ENCODE measurements around the gene ABI1. TPM values are rescaled to one million over a fixed set of nuclear protein-coding genes. Genes with fewer than 3 reads are reported as not detected.

ABI1 gene
- total RNA-seq, 3 donors from 2014 or later (not counting 1 experiment from before 2014, with no cell fraction given) = 94.8 to 116 (median 113) TPM

- Mint-ChIP-seq H3K27me3 (ENCODE audit: low read depth in 2 of 2) (peaks cover 14 to 24% of the 10 kb centered on the region in 2 donors), H3K4me1 (no peaks in the 10 kb centered on the region), H3K9me3 (no peaks in the 10 kb centered on the region), H3K4me3 (no peak overlapping the region), H3K36me3 (no peaks in the 10 kb centered on the region), H3K27ac (no peak overlapping the region)
- WGBS (ENCODE audit: insufficient coverage) = 63% methylated on average over 4 of the region's 5 CpGs
- peak in 2 of 3 donors; percentile 32 to 43 for ATAC-seq
- TF ChIP-seq CTCF (IDR thresholded peaks at IDR 0.05) = no peak
- Histone ChIP-seq H3K4me1 (ENCODE audit: control insufficient read depth, insufficient read depth, low read length) (no peaks in the 10 kb centered on the region), H3K9me3 (ENCODE audit: control insufficient read depth, insufficient read depth, low read length) (no peaks in the 10 kb centered on the region), H3K27me3 (ENCODE audit: control insufficient read depth, insufficient read depth, low read length) (no peaks in the 10 kb centered on the region), H3K27ac (ENCODE audit: low read length) (no peak overlapping the region), H3K4me3 (ENCODE audit: low read length) (no peak overlapping the region), H3K36me3 (ENCODE audit: control insufficient read depth, insufficient read depth, low read length) (no peaks in the 10 kb centered on the region)
- intact Hi-C loops (cut with micrococcal nuclease) = loop anchor here (2.0 kb wide), 1 partner anchor 470 kb away; no protein-coding TSS in a partner anchor
- DNase-seq = peak in 1 of 2 donors; percentile 54
These were observed 30.2 kb upstream of the ABI1 start for GRCh38 chr10:26890956-26891355.

- no peak for ATAC-seq
- WGBS (ENCODE audit: insufficient coverage) = 85% methylated on average over 3 of the region's 3 CpGs
These were observed 27.0 kb upstream of the ABI1 start for GRCh38 chr10:26887611-26888215.

GRCh38 chr10:26881600-26882331, 21.0 kb upstream of the ABI1 start:
- no peaks in the 10 kb centered on the region for H3K36me3 ChIP-seq (ENCODE audit: control insufficient read depth, insufficient read depth, low read length)
- no peak overlapping the region for H3K4me3 ChIP-seq (ENCODE audit: low read length)
- peak; percentile 80 for TF ChIP-seq CTCF (IDR thresholded peaks at IDR 0.05)
- Mint-ChIP-seq H3K36me3 (no peaks in the 10 kb centered on the region), H3K4me1 (no peaks in the 10 kb centered on the region), H3K4me3 (no peak overlapping the region), H3K27me3 (ENCODE audit: low read depth in 2 of 2) (peaks cover 14 to 40% of the 10 kb centered on the region in 2 donors), H3K27ac (no peak overlapping the region), H3K9me3 (no peaks in the 10 kb centered on the region)
- 11% methylated on average over 8 of the region's 10 CpGs for WGBS (ENCODE audit: insufficient coverage)
- no peak overlapping the region for H3K27ac ChIP-seq (ENCODE audit: low read length)
- H3K27me3 ChIP-seq (ENCODE audit: control insufficient read depth, insufficient read depth, low read length) = peaks cover 6% of the 10 kb centered on the region
- peak in 1 of 2 donors; percentile 70 for DNase-seq
- no peaks in the 10 kb centered on the region for H3K4me1 ChIP-seq (ENCODE audit: control insufficient read depth, insufficient read depth, low read length)
- intact Hi-C loops (cut with micrococcal nuclease) = loop anchor here (1.0 to 2.0 kb wide), 5 partner anchors 21 to 546 kb away; partner anchors contain the start of gene ABI1
- ATAC-seq = peak; percentile 71 to 93 (median 81)
- H3K9me3 ChIP-seq (ENCODE audit: control insufficient read depth, insufficient read depth, low read length) = no peaks in the 10 kb centered on the region

More at GRCh38 chr10:26887611-26888215, 27.0 kb upstream of the ABI1 start:
- no peak overlapping the region for H3K27ac ChIP-seq (ENCODE audit: low read length)
- TF ChIP-seq CTCF (IDR thresholded peaks at IDR 0.05) = no peak
- Mint-ChIP-seq H3K36me3 (no peaks in the 10 kb centered on the region), H3K4me1 (no peaks in the 10 kb centered on the region), H3K4me3 (no peak overlapping the region), H3K27me3 (ENCODE audit: low read depth in 2 of 2) (peaks cover 9 to 24% of the 10 kb centered on the region in 2 donors), H3K27ac (no peak overlapping the region), H3K9me3 (no peaks in the 10 kb centered on the region)
- intact Hi-C loops (cut with micrococcal nuclease) = no loop called here
- no peaks in the 10 kb centered on the region for H3K36me3 ChIP-seq (ENCODE audit: control insufficient read depth, insufficient read depth, low read length)
- H3K27me3 ChIP-seq (ENCODE audit: control insufficient read depth, insufficient read depth, low read length) = peaks cover 3% of the 10 kb centered on the region
- H3K9me3 ChIP-seq (ENCODE audit: control insufficient read depth, insufficient read depth, low read length) = no peaks in the 10 kb centered on the region
- H3K4me1 ChIP-seq (ENCODE audit: control insufficient read depth, insufficient read depth, low read length) = no peaks in the 10 kb centered on the region
- no peak for DNase-seq
- H3K4me3 ChIP-seq (ENCODE audit: low read length) = no peak overlapping the region

Data from natural killer cell (primary cell).